ENCODE measurements around the gene TEX101.

TEX101 gene

DNA sequence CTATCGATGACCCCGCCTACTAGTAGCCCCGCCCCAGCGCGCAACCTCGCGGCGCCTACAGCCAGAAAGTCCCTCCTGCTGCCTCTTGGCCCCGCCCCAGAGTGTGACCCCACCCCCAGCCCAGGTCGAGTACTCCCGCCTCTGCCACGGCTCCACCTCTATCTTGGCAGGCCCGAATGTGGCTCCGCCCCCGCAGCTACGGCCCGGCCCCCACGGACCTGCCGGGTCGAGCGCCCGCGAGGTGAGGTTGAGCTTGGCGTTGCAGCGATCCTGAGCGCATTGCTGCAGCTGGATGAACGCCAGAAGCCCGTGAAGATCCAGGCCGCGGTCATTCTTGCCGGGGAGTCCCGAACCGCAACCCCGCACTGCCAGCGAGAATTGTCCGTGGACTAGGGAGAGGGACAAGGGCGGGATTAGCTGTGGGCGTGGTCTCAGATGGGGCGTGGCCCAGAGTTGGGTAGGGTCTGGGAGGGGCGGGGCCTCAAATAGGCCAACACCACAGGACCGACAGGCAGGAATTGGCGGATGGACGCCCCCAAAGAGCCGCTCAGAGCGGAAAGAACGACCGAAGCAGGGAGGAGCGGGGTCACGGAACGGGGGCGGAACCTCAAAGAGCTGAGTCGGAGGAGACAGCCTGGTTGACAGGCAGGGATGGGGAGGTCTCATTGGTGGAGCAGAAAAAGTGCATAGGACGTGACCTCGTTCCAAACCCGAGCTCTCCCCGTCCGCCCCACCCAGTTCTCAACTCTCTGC, 48.9 kb downstream of the TEX101 start:
- DNase-seq (ENCODE audit: low read depth) = peak; percentile 95
- TF ChIP-seq, protein P1, sequence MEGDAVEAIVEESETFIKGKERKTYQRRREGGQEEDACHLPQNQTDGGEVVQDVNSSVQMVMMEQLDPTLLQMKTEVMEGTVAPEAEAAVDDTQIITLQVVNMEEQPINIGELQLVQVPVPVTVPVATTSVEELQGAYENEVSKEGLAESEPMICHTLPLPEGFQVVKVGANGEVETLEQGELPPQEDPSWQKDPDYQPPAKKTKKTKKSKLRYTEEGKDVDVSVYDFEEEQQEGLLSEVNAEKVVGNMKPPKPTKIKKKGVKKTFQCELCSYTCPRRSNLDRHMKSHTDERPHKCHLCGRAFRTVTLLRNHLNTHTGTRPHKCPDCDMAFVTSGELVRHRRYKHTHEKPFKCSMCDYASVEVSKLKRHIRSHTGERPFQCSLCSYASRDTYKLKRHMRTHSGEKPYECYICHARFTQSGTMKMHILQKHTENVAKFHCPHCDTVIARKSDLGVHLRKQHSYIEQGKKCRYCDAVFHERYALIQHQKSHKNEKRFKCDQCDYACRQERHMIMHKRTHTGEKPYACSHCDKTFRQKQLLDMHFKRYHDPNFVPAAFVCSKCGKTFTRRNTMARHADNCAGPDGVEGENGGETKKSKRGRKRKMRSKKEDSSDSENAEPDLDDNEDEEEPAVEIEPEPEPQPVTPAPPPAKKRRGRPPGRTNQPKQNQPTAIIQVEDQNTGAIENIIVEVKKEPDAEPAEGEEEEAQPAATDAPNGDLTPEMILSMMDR (conservative IDR thresholded peaks at IDR 0.05; ENCODE audit: low read depth, low read length) = no peak
- peak overlapping the region; percentile 70 for H3K4me3 ChIP-seq (ENCODE audit: low read depth, low read length)

DNA sequence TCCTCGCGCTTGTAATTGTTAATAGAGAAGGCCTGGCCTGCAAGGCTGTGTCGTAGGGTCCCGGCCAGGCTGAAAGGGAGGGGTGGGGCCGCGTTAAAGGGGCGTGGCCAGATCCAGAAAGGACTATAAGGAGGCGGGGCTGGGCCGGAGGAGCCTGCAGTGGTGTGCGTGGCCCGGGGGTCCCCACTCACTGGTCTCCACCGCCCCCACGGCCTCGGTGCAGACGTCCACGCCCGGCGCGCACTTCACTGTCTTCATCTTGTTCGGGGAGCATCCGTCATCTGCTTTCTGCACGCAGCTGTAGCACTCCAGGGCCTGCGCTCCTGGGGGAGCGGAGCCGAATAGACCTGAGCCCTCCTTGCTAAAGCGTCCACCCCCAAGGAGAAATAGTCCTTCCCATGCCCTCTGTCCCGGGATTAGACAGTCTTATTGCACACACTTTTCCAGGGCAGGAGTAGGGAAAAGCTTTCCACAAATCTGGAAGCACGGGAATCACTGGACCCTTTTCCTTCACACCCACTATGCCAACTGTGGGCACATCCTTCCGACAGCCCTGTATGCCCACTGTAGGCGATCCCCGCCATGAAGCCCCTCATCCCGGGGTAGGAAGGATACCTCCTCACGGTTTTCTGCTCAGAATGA, 49.6 kb downstream of the TEX101 start:
- peak overlapping the region; percentile 70 for H3K4me3 ChIP-seq (ENCODE audit: low read depth, low read length)
- DNase-seq (ENCODE audit: low read depth) = no peak
- TF ChIP-seq, protein P1 (conservative IDR thresholded peaks at IDR 0.05; ENCODE audit: low read depth, low read length) = no peak

DNA sequence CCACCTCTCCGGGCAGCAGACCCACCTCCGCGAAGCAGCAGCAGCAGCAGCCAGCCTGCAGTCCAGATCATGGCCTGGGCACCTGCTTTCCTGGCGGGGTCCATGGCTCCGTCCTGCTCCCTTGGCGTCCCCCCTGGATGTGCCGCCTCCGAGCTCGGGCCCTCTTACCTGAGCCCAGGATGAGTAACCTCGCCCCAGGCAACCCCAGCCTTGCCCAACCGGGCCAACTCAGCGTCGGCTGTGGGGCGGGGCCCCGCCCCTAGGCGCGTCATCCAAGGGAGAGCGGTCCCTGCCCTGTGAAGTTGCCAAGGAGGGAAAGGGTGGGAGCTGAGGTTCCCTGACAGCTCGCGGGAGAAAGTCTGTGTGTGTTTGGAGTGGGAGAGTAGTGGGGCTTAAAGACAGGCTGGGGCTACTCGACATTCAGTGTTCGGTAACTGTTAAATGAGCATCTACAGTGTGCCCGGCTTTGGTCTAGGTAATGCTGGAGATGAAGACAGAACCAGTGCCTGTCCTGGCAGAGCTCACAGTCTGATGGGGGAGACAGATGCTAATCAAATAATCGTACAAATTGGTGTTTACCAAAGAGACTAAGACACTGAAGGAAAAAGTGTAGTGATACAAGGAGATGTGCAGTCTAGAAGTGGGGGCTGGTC, 50.9 kb downstream of the TEX101 start, which contains the start of gene LYPD3:
LYPD3 (minus strand) TSS at position 141 of the 653 bp plus-strand sequence; CDS start at position 104, 37 bp downstream.
- TF ChIP-seq, protein P1 (conservative IDR thresholded peaks at IDR 0.05; ENCODE audit: low read depth, low read length) = no peak
- H3K4me3 ChIP-seq (ENCODE audit: low read depth, low read length) = no peak within 1 kb of the TSS
- no peak for DNase-seq (ENCODE audit: low read depth)

DNA sequence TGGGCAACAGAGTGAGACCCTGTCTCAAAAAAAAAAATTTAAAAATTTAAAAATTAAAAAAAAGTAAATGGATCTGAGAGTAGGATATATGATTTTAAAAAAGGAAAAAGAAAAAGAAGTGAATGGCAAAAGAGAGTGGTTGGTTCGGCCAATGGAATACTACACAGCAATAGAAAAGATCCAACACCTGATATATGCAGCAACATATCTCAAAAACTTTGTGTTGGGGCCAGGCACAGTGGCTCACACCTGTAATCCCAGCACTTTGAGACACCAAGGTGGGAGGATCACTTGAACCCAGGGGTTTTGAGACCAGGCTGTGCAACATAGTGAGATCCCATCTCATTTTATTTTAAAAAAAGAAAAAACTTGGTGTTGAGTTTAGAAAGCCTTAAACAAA, 52.1 kb downstream of the TEX101 start:
- TF ChIP-seq, protein P1 (conservative IDR thresholded peaks at IDR 0.05; ENCODE audit: low read depth, low read length) = no peak
- no peak for DNase-seq (ENCODE audit: low read depth)
- no peak overlapping the region for H3K4me3 ChIP-seq (ENCODE audit: low read depth, low read length)

DNA sequence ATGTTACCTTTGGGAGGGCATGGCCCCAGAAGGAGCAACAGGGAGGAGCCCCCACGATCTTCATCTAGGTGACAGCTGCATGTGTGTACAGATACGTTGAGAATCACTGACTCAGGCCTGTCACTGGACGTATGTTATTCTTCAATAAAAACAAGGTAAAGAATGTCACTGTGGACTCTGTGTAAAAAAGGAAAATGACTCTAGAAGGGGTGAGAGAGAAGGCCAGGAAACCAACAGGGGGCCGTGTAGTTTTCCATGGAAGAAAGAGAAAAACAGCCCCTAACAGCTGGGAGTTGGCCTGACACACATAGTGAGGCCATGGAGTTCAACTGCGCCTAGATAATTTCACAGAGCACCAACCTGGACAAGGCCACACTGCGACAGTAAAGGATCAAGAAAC, 52.6 kb downstream of the TEX101 start:
- TF ChIP-seq, protein P1 (conservative IDR thresholded peaks at IDR 0.05; ENCODE audit: low read depth, low read length) = no peak
- DNase-seq (ENCODE audit: low read depth) = peak; percentile 27
- no peak overlapping the region for H3K4me3 ChIP-seq (ENCODE audit: low read depth, low read length)

DNA sequence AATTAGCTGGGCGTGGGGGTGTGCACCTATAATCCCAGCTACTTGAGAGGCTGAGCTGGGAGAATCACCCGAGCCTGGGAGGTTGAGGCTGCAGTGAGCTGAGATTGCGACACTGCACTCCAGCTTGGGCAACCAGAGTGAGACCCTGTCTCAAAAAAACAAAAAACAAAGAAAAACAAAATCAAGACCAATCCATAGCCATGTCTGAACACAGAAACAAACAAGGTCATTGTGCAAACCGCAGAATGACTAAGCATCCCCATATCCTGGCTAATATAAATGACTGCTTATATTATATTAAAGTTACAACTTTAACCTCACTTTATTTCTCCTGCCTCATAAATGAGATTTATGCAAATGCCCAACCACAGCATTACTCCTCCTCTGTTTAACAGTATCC, 53.0 kb downstream of the TEX101 start:
- DNase-seq (ENCODE audit: low read depth) = peak; percentile 74
- TF ChIP-seq, protein P1 (conservative IDR thresholded peaks at IDR 0.05; ENCODE audit: low read depth, low read length) = no peak
- no peak overlapping the region for H3K4me3 ChIP-seq (ENCODE audit: low read depth, low read length)
